Ovary (tissue), 3 donors: ENCODE results near the gene LOXL1.

Experiments used
- CTCF ChIP-seq, 3 donors: fragments of 450-650 bp in 2 of 3; fragments of 200-600 bp in 1 of 3; IDR thresholded peaks; one replicate each; pipeline versions ENCODE4 v1.5.1 to v1.8.0; 2016 to 2022; ENCODE audit warnings: antibody characterized with exemption in 3 of 3, mild to moderate bottlenecking in 1 of 3
- EP300 ChIP-seq: sonication (generic); formaldehyde crosslinking; IDR thresholded peaks from one replicate; pipeline ENCODE4 v1.6.1; 2017; ENCODE audit warnings: antibody characterized with exemption
- POLR2A ChIP-seq: fragments of 450-650 bp; IDR thresholded peaks from one replicate; pipeline ENCODE4 v1.6.1; 2017; ENCODE audit warnings: antibody characterized with exemption, mild to moderate bottlenecking, moderate library complexity
- donor health status: DM: no; HTN: no; CAD: no.

- TF ChIP-seq POLR2A (no peak), CTCF (IDR thresholded peaks at IDR 0.05) (no peak), EP300 (no peak)
These were observed 39.5 kb downstream of the LOXL1 start for GRCh38 chr15:73965758-73966113.
